ENCODE data around the gene ANAPC5.
A peak's percentile ranks its signal among the peaks of the same experiment; 100 is the strongest.
"Not testable (repeated sequence)": the region's sequence is repeated elsewhere in the genome, so short reads cannot be mapped to it uniquely, and the experiment has no call there.

Gene ANAPC5

GRCh38 chr12:121300083-121300819 lies 52.0 kb downstream of the ANAPC5 start:
- Histone ChIP-seq H3K27me3 (ENCODE audit: insufficient read depth, low read length) (no peaks in the 10 kb centered on the region), H3K4me1 (ENCODE audit: insufficient read depth, low read length) (peaks cover under 1% of the 10 kb centered on the region; the same call in 1 of the 2 replicates), H3K4me3 (ENCODE audit: low read length) (no peak overlapping the region), H3K36me3 (ENCODE audit: insufficient read depth, low read depth, low read length) (no peaks in the 10 kb centered on the region), H3K9ac (ENCODE audit: low read depth, low read length) (no peak overlapping the region), H3K27ac (ENCODE audit: low read length) (no peak overlapping the region), H3K9me3 (ENCODE audit: insufficient read depth, low read depth, low read length) (no peaks in the 10 kb centered on the region)

DNA sequence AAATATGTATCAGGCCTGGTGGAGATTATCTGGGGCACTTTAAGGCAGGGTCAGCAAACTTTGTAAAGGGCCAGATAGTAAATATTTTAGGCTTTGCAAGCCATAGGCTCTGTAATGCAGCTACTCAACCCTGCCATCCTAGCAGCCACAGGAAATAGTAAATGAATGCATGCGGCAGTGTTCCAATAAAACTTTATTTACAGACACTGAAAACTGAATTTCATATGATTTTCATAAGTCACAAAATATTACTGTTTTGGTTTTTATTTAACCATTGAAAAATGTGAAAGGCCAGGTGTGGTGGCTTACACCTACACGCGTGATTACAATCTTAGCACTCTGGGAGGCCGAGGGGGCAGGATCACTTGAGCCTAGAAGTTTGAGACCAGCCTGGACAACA lies 52.5 kb downstream of the ANAPC5 start:
- no peaks in the 10 kb centered on the region for H3K36me3 ChIP-seq (ENCODE audit: insufficient read depth, low read depth, low read length)
- no peak overlapping the region for H3K4me3 ChIP-seq (ENCODE audit: low read length)
- H3K27me3 ChIP-seq (ENCODE audit: insufficient read depth, low read length), result no peaks in the 10 kb centered on the region
- H3K27ac ChIP-seq (ENCODE audit: low read length), result no peak overlapping the region
- H3K9ac ChIP-seq (ENCODE audit: low read depth, low read length), result no peak overlapping the region
- no peaks in the 10 kb centered on the region for H3K9me3 ChIP-seq (ENCODE audit: insufficient read depth, low read depth, low read length)
- peaks cover 3% of the 10 kb centered on the region; the same call in 1 of the 2 replicates for H3K4me1 ChIP-seq (ENCODE audit: insufficient read depth, low read length)

DNA sequence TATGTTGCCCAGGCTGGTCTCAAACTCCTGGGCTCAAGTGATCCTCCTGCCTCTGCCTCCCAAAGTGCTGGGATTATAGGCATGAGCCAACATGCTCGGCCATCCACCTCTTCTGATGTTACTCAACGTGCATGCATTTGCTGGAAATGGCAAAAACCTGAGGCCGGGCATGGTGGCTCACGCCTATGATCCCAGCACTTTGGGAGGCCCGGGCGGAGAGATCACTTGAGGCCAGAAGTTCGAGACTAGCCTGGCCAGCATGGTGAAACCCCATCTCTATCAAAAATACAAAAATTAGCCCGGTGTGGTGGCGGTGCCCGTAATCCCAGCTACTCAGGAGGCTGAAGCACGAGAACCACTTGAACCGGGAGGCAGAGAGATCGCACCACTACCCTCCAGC lies 53.8 kb downstream of the ANAPC5 start:
- H3K27me3 ChIP-seq (ENCODE audit: insufficient read depth, low read length); H3K4me3 ChIP-seq (ENCODE audit: low read length); H3K9me3 ChIP-seq (ENCODE audit: insufficient read depth, low read depth, low read length); H3K36me3 ChIP-seq (ENCODE audit: insufficient read depth, low read depth, low read length); H3K9ac ChIP-seq (ENCODE audit: low read depth, low read length); H3K4me1 ChIP-seq (ENCODE audit: insufficient read depth, low read length); H3K27ac ChIP-seq (ENCODE audit: low read length): not testable (repeated sequence)

GRCh38 chr12:121297435-121297991 lies 54.7 kb downstream of the ANAPC5 start:
- Histone ChIP-seq H3K27me3 (ENCODE audit: insufficient read depth, low read length) (no peaks in the 10 kb centered on the region), H3K4me1 (ENCODE audit: insufficient read depth, low read length) (peaks cover 3% of the 10 kb centered on the region; the same call in 1 of the 2 replicates), H3K36me3 (ENCODE audit: insufficient read depth, low read depth, low read length) (peaks cover 3% of the 10 kb centered on the region; the same call in 1 of the 2 replicates), H3K4me3 (ENCODE audit: low read length) (peak overlapping the region; percentile 79), H3K9me3 (ENCODE audit: insufficient read depth, low read depth, low read length) (no peaks in the 10 kb centered on the region), H3K27ac (ENCODE audit: low read length) (peak overlapping the region; percentile 51), H3K9ac (ENCODE audit: low read depth, low read length) (peak overlapping the region; percentile 69; the same call in 1 of the 2 replicates)

DNA sequence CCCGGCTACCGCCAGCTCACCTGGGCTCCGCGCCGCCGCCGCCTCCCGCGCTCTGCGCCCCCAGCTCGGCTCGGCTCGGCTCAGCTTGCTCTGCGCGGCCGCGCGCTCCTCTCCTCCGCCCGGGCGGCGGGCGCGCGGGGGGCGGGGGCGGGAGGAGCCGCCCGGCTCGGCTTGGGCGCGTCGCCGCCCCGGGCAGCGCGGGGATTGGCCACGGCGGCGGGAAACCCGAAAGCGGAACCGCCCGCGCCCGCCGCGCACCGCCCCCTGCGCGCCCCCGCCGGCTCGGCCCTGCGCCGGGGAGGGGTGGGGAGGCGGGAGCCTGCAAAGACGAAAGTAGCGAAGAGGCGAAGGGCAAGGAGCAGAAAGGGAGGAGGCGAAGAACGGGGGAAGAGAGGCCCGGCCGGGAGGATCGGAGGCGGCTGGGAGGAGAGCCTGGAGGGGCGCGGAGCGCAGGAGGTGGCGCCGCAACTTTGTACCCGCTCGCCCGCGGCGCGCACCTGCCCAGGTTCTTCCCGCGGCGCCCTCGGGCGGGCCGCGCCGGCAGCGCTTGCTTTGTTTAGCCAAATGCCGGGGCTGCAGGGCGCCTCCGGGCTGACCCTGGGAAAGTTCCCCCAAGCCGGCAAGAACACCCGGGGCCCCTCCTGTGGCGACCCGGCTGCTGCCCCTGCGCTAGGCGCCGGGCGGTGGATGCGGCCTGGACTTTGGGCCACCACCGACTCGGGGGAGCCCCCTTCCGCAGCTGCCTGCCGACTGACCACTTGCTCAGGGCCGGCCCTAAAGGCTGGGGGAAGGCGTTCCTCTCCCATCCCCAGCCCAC lies 55.4 kb downstream of the ANAPC5 start, which contains the start of gene CAMKK2:
Gene CAMKK2 (minus strand): TSS at position 92 of the 817 bp plus-strand sequence. CDS start 22,183 bp downstream, outside the sequence.
- Histone ChIP-seq H3K36me3 (ENCODE audit: insufficient read depth, low read depth, low read length) (peaks cover 4% of the 10 kb centered on the region; the same call in 1 of the 2 replicates), H3K9ac (ENCODE audit: low read depth, low read length) (peak within 1 kb of the TSS; percentile 74), H3K4me3 (ENCODE audit: low read length) (peak within 1 kb of the TSS; percentile 90), H3K4me1 (ENCODE audit: insufficient read depth, low read length) (peaks cover 3% of the 10 kb centered on the region; the same call in 1 of the 2 replicates), H3K9me3 (ENCODE audit: insufficient read depth, low read depth, low read length) (no peaks in the 10 kb centered on the region), H3K27ac (ENCODE audit: low read length) (peak within 1 kb of the TSS; percentile 51), H3K27me3 (ENCODE audit: insufficient read depth, low read length) (no peaks in the 10 kb centered on the region)

DNA sequence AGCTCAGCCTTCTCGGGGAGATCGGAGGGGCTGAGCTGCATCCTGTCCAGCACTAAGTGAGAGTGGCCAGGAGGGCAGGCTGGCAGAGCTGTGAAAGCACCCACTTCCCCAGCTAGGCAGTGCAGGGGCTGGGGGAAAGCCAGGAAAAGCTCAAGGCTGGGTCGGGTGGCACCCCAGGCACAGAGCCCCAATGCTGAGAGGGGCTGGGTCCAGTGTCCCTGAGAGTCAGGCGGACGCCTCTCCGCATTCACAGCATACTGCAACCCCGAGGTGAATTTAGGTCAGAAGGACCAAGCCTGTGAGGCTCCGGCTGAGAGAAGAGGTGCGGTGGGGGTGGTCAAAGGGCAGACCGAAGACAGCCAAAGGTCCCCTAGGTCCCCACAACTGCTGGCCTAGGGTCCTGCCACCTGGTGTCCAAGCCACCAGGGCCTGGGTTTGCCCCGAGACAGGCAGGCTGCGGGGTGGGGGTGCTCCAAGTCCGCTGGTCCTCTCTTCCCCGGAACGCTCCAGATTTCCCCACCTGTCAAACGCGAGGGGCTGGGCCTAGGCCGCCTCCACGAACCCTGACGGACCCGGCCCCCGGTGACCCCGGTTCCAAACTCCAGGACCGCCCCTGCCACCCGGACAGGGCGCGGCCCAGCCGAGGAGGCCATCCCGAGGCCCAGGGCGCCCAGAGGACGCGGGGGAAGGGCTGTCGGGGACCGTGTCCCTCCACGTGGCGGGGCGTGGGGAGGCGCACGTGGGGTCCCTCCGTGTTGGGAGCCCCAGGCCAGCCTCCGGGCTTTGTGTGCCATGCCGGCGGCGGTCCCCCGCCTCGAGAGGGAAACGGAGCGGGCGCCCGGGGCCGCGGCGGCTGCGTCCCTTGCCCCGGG lies 56.2 kb downstream of the ANAPC5 start:
- Histone ChIP-seq H3K27me3 (ENCODE audit: insufficient read depth, low read length) (no peaks in the 10 kb centered on the region), H3K36me3 (ENCODE audit: insufficient read depth, low read depth, low read length) (peaks cover 8% of the 10 kb centered on the region; the same call in 1 of the 2 replicates), H3K9ac (ENCODE audit: low read depth, low read length) (peak overlapping the region; percentile 74), H3K4me1 (ENCODE audit: insufficient read depth, low read length) (peaks cover 3% of the 10 kb centered on the region; the same call in 1 of the 2 replicates), H3K27ac (ENCODE audit: low read length) (no peak overlapping the region), H3K9me3 (ENCODE audit: insufficient read depth, low read depth, low read length) (no peaks in the 10 kb centered on the region), H3K4me3 (ENCODE audit: low read length) (peak overlapping the region; percentile 90)

GRCh38 chr12:121295116-121295745 lies 57.0 kb downstream of the ANAPC5 start:
- Histone ChIP-seq H3K4me3 (ENCODE audit: low read length) (peak overlapping the region; percentile 90), H3K36me3 (ENCODE audit: insufficient read depth, low read depth, low read length) (peaks cover 8% of the 10 kb centered on the region; the same call in 1 of the 2 replicates), H3K27me3 (ENCODE audit: insufficient read depth, low read length) (no peaks in the 10 kb centered on the region), H3K27ac (ENCODE audit: low read length) (no peak overlapping the region), H3K9me3 (ENCODE audit: insufficient read depth, low read depth, low read length) (no peaks in the 10 kb centered on the region), H3K9ac (ENCODE audit: low read depth, low read length) (peak overlapping the region; percentile 74; the same call in 1 of the 2 replicates), H3K4me1 (ENCODE audit: insufficient read depth, low read length) (peaks cover 3% of the 10 kb centered on the region; the same call in 1 of the 2 replicates)

DNA sequence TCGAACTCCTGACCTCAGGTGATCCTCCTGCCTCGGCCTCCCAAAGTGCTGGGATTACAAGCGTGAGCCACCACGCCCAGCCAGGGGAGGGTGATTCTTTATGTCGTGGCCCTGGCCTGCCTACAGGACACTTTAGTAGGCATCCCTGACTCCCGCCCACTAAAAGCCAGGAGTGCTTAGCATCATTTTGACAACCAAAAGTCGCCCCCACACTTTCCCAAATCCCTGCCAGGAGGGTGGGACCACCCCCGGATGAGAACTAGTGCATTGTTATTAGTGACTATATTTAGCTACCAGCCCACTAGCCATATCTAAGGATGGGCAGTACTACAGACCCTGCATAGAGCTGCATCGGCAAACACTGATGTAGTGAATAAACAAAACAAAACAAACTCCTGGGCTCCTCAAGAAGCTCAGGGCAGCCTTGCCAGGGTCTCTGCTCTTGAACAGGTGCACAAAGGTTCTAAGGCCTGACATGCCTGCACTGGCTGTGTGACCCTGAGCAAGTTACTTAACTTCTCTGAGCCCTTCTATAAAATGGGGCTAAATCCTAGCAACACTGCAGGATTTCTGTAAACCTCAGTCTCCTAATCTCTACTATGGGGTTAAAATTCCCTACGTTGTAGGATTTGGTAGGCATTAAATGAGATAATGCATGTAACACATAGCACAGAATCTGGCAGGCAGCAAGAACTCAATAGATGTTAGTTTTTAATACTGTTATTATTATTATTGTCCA lies 57.9 kb downstream of the ANAPC5 start:
- peaks cover 8% of the 10 kb centered on the region; the same call in 1 of the 2 replicates for H3K36me3 ChIP-seq (ENCODE audit: insufficient read depth, low read depth, low read length)
- H3K9ac ChIP-seq (ENCODE audit: low read depth, low read length), result no peak overlapping the region
- H3K27me3 ChIP-seq (ENCODE audit: insufficient read depth, low read length), result no peaks in the 10 kb centered on the region
- H3K4me3 ChIP-seq (ENCODE audit: low read length), result no peak overlapping the region
- peaks cover 3% of the 10 kb centered on the region; the same call in 1 of the 2 replicates for H3K4me1 ChIP-seq (ENCODE audit: insufficient read depth, low read length)
- no peak overlapping the region for H3K27ac ChIP-seq (ENCODE audit: low read length)
- H3K9me3 ChIP-seq (ENCODE audit: insufficient read depth, low read depth, low read length), result no peaks in the 10 kb centered on the region

DNA sequence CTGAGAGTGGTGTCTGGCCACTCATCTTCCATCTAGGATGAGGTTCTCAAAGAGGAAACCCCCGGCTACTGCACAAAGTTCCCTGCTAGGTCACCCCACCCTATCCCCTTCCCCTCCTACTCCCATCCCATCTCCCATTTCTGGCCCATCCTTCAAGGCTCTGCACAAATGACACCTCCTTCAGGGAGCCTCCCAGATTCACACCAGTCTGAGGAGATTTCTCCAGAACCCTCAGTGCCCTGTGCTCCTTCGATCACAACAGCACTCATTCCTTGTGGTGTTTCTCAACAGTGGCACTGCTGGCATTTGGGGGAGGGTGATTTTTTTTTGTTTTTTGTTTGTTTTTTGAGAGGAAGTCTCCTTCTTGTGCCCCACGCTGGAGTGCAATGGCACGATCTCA lies 58.6 kb downstream of the ANAPC5 start:
- Histone ChIP-seq H3K4me1 (ENCODE audit: insufficient read depth, low read length) (peaks cover 4% of the 10 kb centered on the region; the same call in 1 of the 2 replicates), H3K4me3 (ENCODE audit: low read length) (no peak overlapping the region), H3K36me3 (ENCODE audit: insufficient read depth, low read depth, low read length) (peaks cover 8% of the 10 kb centered on the region; the same call in 1 of the 2 replicates)

DNA sequence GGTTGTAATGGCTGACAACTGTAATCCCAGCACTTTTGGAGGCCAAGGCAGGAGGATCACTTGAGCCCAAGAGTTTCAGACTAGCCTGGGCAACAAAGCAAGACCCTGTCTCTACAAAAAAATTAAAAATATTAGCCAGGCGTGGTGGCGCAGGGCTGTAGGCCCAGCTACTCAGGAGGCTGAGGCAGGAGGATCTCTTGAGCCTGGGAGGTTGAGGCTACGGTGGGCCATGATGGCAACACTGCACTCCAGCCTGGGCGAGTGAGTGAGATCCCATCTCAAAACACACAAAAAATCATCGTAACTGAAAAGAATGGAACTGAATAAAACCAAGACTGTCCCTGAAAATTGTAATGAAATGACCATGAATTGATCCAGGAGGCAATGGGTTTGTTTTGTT lies 61.8 kb downstream of the ANAPC5 start:
- no peaks in the 10 kb centered on the region for H3K27me3 ChIP-seq (ENCODE audit: insufficient read depth, low read length)
- H3K4me3 ChIP-seq (ENCODE audit: low read length), result no peak overlapping the region
- peaks cover 8% of the 10 kb centered on the region; the same call in 1 of the 2 replicates for H3K36me3 ChIP-seq (ENCODE audit: insufficient read depth, low read depth, low read length)

More for the DNA sequence above, 58.6 kb downstream of the ANAPC5 start:
- no peak overlapping the region for H3K9ac ChIP-seq (ENCODE audit: low read depth, low read length)
- no peak overlapping the region for H3K27ac ChIP-seq (ENCODE audit: low read length)
- no peaks in the 10 kb centered on the region for H3K9me3 ChIP-seq (ENCODE audit: insufficient read depth, low read depth, low read length)
- H3K27me3 ChIP-seq (ENCODE audit: insufficient read depth, low read length), result no peaks in the 10 kb centered on the region

More for the DNA sequence above, 61.8 kb downstream of the ANAPC5 start:
- Histone ChIP-seq H3K27ac (ENCODE audit: low read length) (no peak overlapping the region), H3K9me3 (ENCODE audit: insufficient read depth, low read depth, low read length) (no peaks in the 10 kb centered on the region), H3K9ac (ENCODE audit: low read depth, low read length) (no peak overlapping the region), H3K4me1 (ENCODE audit: insufficient read depth, low read length) (peaks cover 9% of the 10 kb centered on the region; the same call in 1 of the 2 replicates)
